NCI-H187 treated with DMSO at 0.1 percent for 48 hours (cell line): Measurements from ENCODE around the gene CTSL.

Experiments used
- DNase-seq: peaks from one replicate; lab custom pipeline; 2025; lab: John Stamatoyannopoulos, UW

The CTSL gene

DNA sequence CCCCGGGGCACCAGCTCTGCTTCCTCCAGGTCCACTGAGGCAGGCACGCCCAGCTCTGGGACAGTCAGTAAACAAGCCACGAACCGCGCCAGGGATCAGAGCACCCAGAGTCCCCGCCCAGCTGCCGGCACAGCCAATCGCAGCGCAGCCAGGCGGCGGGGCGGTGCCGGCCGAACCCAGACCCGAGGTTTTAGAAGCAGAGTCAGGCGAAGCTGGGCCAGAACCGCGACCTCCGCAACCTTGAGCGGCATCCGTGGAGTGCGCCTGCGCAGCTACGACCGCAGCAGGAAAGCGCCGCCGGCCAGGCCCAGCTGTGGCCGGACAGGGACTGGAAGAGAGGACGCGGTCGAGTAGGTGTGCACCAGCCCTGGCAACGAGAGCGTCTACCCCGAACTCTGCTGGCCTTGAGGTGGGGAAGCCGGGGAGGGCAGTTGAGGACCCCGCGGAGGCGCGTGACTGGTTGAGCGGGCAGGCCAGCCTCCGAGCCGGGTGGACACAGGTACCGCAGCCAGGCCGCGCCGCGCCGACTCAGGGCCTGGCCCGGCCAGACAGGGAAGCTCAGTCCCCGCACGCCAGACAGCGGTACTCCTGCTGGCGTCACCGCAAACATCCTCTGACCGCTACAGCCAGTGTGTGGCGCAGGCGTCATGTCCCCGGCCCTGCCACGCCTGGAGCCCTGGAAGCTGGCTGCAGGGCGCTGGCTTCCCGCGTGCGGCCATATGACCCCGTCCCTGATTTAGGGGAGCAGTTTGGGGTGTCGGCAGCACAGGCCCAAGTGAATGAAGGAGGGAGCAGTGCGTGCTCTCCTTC lies at the start of gene CTSL:
Gene CTSL, plus strand, starts transcription at position 220 of the 810 bp plus-strand sequence. CDS start 1,485 bp downstream, outside the sequence.
- DNase-seq: no peak

DNA sequence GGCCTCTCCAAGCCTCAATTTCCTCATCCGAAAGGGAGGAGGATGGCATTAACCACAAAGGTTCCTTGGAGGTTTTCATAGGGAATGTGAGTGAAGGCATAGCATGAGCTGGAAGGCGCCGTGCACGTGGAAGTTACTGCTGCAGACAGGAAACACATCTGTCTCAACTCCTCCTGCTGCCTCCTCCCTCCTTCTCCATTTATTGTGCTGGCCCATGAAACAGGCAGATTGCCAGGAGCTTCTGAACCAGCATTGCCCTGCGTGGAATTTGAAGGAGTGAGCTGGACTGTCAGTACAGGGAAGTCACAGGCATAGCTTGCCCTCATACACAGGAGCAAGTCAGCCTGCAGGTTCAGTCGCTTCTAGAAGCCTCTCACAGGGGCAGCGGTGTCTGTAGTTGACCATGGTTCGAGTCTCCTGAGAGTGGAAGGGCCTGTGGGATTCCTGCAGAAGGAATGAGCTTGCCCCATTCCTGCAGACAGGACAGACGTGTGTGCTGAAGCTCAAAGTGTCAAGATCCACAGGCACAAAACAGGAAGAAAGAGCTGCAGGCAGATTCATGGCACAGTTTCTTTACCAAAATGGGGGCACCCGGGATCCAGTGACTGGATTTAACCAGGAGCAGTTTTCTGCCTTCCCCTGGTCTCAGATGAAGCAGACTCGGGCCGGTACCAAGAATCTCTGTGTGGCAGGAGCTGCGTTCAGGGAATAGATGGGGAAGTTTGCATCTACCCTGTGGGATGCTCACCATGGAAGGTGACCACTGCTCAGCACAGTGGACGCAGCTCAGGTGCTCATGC lies 48.7 kb upstream of the CTSL start:
- no peak for DNase-seq

DNA sequence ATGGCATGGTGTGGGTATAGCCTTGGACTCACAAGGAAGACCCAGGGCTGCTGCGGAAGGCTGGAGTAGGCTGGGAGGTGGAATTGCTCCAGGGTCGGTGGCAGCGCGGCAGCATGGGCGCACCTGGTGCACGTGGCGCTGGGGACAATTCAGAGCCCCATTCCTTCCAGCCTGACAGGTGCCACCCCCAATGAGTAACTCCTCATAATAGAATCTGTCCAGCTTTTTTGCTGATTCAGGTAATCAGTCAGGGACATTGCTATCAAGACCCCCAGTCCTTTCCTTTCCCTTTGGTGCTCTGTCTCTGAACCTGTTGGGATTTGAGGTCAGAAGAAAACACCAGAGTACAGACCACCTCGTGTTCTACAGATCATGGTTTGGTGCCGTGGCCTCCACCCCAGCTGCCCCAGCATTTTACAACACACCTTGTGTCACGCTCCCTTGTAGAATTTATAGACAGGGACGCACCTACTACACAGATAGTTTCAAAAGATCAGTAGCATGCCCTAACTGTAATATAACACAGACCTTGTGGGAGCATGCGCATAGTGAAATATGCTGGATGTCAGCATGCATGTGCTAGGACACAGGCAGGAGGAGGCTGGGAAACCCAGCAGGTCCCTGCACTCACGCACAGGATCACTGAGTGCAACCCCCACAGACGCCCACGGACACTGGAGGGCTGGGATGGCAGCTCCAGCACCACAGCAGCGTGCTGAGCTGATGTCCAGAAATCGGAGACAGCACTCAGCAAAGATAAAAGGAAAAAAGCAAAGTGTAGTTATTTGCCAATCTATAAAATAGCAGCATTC lies 47.9 kb upstream of the CTSL start:
- no peak for DNase-seq

DNA sequence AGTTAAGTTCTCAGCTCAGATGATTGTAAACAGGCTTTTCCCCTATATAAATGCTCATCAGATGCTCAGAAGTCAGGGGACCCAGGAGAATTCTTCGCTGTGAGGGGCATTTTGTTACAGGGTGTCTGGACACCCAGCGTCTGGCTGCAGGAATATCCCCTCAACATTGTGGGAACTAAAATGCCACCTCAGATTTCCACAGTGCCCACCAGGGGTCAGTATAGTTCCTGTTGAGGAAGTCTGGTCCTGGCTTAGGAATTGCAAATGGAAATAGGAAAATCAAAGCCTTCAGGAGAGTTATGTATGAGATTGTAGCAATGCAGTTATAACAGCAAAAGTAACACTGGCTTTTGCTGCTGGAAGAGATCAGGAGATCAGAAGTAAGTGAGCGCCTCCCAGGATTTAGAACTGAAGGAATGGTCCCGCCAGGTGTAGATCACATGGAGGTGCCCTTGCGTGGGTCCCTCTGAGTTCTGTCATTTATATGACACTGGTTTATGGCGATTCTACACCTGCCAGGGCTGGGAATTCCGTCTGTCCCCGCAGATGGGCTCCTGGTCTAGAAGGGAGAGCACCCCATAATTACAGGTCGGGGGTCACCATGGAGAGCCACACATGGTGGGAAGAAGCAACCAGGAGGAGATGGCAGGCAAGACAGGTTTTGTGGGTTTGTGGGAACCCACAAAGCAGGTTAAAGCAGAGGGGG lies 47.1 kb upstream of the CTSL start:
- DNase-seq: no peak

DNA sequence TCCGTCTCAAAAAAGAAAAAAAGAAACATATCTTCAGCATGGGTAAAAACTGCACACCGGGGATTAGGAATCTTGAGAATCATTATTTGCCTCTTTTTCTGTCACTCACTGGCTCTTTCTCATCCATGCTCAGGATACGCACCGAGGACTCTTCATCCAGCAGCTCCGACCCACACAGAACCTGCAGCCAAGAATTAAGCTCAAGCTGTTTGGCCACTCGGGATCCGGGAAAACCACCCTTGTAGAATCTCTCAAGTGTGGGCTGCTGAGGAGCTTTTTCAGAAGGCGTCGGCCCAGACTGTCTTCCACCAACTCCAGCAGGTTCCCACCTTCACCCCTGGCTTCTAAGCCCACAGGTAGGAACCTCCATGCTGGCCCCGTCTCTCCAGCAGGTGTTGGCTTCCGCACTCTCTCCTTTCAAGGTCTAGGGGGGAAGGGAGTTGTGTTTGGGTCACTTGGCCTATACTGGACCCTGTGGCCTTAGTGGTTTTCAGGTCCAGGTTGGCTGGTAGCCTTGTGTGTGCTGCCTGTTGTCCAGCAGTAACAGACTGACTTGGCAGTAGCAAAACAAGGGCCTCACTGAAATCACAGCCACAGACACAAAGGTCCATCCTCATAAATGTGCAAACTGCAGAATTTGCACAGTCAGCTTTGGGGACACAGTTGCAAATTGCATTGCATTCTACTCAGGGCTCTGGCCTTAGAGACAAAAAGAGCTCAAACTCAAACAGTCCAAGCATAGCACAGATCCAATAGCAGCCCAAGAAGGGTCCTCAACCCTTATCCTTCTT lies 44.5 kb upstream of the CTSL start:
- no peak for DNase-seq

DNA sequence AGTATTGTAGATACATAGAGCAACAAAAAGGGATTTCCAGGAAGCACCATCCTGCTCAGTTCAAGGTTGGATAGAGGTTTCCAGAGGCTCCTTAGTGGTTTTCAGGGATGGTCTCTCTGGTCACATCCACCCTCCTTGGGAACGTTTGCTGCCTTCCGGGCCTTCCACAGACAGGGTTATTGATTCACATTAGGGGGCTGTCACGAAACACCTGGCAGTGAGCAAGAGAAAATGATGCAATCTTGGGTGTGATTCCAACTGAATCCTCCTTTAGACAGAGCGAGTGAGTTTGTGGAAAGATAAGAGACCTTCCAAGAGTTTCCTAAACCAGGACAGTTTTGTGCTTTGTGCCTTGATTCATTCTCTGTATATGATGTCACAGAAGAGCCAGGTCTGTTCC lies 43.8 kb upstream of the CTSL start:
- no peak for DNase-seq

DNA sequence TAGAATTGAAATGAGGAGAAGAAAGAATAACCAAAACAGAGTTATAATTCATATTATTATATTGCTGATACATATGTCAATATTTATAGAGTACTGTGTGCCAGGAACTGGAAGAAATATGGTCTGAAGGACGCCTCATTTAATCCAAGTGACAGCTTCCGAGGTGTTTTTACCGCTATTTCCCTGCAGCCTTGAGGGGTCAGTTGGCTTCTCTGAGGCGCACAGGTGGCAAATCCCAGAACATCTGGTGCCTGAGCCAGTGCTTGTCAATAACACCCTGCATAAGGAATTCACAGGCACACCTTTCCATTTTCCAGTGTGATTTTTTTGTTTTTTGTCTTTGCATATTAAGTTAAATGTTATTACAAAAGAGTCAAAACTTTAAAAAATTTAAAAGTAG lies 43.3 kb upstream of the CTSL start:
- DNase-seq: no peak

DNA sequence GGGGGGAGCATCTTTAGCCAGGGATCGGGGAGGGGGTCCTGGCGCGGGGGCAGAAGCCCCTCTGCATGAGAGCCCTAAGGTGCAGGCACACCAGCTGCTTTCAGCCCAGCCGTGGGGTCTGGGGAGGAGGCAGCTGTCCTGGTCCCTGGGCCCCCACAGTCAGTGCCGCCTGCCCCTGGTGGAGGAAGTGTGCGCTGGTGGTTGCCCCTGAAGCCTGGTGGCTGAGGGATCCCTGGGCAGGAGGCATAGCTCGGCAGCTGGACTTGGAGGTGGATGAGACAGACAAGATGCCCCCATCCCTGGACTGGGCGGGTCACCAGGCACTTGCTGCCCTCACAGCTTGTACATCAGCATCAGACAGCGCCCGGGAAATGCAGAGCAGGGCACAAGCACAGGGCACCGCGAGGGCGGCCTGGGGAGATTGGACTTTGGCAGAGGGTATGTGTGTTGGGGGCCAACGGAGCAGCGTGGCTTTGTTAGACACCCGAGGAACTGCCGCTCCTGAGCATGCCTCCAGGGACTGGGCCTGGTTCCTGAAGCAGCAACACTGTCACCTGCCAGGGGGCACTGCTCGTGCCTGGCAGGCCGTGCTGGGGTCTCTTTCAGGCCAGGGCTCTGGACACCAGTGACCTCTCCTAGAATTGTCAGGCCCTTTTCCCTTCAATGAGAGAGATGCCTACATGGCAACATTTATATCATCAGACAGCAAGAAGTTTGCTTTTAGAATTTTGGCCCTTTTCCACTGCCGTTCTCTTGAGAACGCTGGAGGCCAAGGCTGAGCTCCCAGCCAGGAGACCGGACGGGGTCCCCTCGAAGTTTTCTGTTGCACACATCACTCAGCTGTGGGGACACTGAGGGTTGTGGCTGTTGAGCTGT lies 41.9 kb upstream of the CTSL start:
- DNase-seq: no peak

DNA sequence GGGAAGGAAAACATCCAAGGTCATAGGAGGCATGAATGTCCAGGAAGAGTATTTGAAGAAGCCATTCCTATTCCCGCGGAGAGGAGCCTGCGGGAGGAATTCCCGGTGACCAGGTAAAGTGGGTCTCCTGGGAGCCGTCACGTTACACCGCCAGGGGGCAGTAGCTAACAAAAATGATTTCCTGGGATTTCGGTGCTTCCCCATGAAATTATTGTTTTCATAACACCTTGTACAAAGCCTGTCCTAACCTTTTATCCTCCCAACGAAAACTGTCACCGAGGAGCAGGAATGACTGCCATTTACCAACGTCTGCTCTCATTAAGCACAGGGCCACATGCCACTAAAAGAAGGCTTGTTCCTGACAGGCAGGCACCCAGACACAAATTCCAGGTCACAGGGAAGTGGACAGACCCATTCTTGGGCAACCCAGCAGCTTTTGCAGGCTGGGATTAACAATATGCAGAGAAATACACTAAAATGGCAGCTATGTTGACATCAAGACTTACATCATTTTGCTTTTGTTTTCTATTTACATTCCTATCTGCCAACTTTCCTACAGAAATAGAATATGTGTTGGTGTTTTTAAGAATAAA lies 41.2 kb upstream of the CTSL start:
- no peak for DNase-seq

DNA sequence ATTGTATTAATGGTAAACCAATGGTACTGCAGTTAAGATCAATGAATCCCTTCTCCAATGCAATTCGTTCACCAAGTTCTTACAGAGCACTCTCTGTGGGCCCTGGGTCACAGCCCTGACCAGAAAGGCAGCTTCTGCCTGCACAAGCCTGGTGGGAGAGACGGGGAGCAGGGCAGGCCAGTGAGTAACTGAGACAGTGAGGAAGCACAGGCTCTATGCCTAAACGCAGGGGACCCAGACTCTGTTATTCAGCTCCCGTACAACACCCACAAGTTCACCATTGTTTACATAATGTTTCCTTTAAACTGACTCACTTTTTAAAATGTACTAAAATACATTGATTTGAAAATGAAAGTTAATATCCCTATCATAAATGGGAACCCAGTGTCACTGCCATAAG lies 40.5 kb upstream of the CTSL start:
- no peak for DNase-seq

DNA sequence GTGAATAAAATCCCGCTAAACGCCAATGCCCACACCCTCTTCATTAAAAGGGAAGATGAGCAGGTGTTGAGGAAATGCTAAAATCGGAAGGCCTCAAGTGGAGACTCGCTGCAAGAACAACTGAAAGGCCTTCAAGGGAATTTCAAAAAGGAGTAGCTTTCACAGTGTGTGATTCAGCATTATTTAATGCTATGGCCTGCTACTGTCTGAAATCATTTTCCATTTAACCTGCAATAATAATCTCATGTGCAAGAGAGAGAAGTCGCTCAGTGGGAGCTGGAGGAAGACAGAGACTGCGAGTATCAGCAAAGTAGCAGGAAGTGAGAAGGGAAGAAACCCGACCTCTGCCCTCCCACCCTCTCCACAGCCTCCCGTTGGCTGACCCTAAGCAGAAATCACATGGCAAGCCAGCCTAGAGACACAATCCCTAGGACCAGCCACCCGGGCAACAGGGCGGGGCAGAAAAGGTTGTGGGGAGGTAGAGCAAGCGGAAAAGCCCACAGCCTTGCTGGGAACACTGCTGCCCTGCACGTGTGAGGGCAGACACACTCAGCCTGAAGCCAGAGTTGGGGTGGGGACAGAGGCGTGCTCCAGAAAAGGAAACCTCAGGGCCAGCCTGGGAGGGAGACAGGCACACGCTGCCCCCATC lies 39.9 kb upstream of the CTSL start:
- no peak for DNase-seq

DNA sequence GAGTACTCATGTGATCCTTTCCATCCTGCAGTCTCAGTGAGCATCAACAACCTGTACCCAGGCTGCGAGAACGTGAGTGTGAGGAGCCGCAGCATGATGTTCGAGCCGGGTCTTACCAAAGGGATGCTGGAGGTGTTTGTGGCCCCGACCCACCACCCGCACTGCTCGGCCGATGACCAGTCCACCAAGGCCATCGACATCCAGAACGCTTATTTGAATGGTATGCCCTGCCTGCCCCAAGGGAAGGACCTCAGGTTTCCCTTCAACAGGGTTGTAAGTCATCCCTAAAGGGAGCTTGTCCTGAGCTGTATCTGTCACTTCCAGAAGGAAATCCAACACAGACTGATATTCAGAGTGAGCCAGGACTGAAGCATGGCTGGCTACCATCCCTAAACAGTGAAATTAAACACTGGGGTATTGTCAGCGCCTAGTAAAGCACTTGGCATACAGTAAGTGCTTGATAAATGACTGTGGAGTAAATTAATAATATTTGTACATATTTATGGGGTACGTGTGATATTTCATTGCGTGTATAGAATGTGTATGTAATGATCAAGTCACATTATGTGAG lies 39.3 kb upstream of the CTSL start:
- no peak for DNase-seq

DNA sequence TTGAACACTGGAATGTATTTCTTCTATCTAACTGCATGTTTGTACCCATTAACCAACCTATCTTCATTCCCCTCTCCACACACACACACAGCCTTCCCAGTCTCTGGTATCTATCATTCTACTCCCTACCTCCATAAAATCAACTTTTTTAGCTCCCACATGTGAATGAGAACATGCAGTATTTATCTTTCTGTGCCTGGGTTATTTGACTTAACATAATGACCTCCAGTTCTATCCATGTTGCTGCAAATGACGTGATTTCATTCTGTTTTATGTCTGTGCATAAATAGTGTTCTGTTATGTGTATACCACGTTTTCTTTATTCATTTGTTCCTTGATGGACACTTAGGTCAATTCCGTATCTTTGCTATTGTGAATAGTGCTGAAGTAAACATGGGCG lies 38.7 kb upstream of the CTSL start:
- DNase-seq: no peak

DNA sequence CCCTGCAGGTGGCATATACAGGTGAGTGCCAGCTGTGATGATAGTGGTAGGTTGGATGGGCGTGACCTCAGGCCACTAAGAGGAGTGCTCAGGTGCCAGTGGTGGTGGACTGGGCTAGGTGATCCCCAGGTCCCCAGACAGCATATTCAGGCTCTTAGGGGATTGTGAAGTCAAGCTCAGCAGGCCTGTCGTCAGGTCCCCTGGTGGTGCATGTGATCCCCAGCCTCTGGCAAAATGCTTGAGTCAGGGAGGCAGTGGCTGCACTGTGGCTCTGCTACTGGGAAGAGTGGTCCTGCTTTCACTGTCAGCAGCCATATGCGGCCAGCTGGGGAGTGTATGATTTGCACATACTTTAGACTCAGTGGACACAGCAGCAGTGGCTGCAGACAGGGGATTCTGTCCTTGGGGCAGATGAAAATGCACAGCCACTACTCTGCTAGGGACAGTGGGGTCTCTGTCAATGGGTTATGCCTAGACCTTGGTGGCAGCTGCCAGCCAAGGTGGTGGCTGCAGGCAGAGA lies 31.6 kb upstream of the CTSL start:
- DNase-seq: no peak

DNA sequence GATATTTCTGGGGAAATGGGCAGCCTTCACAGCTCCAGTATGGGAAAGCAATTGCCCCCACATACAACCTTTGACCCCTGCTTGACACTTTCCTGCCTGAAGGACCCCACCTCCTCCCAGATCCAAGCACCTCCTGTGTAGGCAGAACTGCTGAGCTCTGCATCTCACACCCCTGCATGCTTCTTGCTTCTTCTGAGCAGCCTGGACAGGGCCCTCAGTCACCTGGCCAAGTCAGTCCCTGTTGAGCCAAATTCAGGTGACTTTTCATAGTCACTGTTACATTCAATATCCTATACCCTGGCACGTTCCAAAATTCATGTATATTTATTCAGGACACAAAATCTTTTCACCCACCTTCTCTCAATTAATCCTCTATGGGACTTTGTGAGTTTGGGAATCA lies 30.4 kb upstream of the CTSL start:
- no peak for DNase-seq

DNA sequence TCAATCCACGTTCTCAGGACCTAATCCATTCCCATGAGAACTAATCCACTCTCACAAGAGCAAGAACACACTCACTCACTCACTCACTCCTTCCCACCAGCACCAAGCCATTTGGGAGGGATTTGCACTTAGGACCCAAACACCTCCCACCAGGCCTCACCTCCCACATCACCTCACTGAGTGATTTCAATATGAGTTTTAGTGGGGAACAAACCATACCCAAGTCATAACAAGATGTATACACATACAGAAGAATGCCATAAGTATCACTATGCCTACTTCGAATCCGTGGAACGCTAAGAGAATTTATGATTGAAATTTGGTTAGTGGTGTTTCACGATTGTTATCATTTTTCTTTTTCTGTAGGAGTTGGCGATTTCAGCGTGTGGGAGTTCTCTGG lies 29.3 kb upstream of the CTSL start:
- no peak for DNase-seq

DNA sequence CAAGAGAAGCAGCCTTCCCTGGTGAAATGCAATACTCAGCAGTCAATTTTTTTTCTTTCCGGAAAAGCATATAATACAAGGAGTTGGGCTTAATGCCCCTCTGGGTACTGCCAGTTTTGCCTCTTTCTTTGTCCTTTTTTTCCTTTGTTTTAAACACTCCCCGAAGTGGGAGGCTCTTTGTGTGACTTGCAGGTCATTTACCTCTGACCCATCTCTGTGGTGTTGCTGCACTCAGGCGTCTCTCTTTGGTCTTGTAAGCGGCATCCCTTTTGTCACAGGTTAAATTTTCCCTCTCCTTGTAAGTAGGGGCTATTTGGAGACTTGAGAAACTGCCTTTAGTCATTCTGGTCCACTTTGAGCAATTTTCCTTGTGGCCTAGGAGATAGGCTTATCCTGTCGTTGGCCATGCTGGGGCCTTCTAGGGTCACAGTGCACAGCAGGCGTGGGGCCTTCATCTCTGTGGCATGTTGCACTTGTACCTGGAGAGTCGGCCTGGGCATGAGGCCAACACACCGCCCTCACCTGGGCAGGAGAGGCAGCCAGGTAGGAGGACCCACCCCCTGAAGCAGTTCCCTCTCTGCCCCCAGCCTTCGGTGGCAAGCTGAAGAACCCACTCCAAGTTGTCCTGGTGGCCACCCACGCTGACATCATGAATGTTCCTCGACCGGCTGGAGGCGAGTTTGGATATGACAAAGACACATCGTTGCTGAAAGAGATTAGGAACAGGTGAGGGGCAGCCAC lies 27.7 kb upstream of the CTSL start:
- no peak for DNase-seq

DNA sequence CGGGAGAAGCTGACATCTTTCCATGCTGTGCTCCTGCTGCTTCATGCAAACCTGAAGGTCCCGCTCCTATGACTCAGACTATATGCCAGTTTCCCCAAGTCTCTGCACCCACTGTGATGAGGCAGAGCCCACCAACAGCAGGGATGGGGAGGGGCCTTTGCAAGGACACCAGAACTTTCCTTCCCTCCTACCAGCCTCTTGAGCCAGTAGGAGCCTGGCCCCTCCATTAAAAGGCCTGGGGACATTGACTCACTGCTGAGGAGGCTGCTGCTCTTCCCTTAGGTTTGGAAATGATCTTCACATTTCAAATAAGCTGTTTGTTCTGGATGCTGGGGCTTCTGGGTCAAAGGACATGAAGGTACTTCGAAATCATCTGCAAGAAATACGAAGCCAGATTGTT lies 26.1 kb upstream of the CTSL start:
- no peak for DNase-seq
